OCI-LY7 (cell line): ENCODE results near the gene HIVEP3. TPM values are rescaled to one million over a fixed set of nuclear protein-coding genes. Genes with fewer than 3 reads are reported as not detected.

Experiments
- BruUV-seq: library from RNA; stranded (reverse); fragments of 400-500 nt; replicated peaks from 2 replicates; lab custom pipeline; 2021; lab: Mats Ljungman, UMichigan
- CTCF ChIA-PET: fragments of 300-600 bp; sonication (Branson Sonifier 250); formaldehyde crosslinking; loops from one replicate; lab custom pipeline; 2022; ENCODE audit warnings: antibody characterized with exemption; ENCODE audit not compliant: unreplicated experiment; lab: Charles Lee
- POLR2A ChIA-PET: fragments of 300-600 bp; sonication (Branson Sonifier 250); formaldehyde crosslinking; loops from one replicate; lab custom pipeline; 2022; ENCODE audit warnings: antibody characterized with exemption; lab: Charles Lee
- DNase-seq: peaks from one replicate; pipeline ENCODE4 v3.0.0-alpha.2; 2015; ENCODE audit warnings: low spot score
- H2AFZ ChIP-seq: fragments of 200-600 bp; sonication (generic), shearing (Covaris generic); 2 replicates; pipeline ENCODE4 v1.6.1; 2014; ENCODE audit warnings: mild to moderate bottlenecking, antibody characterized with exemption, low read length, moderate library complexity
- H3K27ac ChIP-seq: fragments of 200-600 bp; sonication (generic); 2 replicates; pipeline ENCODE4 v1.5.1; 2014; ENCODE audit warnings: mixed run types, low read depth, mild to moderate bottlenecking, moderate library complexity, low read length, inconsistent platforms; ENCODE audit not compliant: poor library complexity, severe bottlenecking
- H3K36me3 ChIP-seq: fragments of 200-600 bp; sonication (generic); 2 replicates; pipeline ENCODE4 v1.6.1; 2014; ENCODE audit warnings: mild to moderate bottlenecking, antibody characterized with exemption, low read length, moderate library complexity, mixed read lengths; ENCODE audit not compliant: insufficient read depth
- H3K4me1 ChIP-seq: fragments of 200-600 bp; sonication (generic); 2 replicates; pipeline ENCODE4 v1.5.1; 2014; ENCODE audit warnings: mild to moderate bottlenecking, low read length; ENCODE audit not compliant: insufficient read depth, poor library complexity, severe bottlenecking
- H3K4me2 ChIP-seq: fragments of 200-600 bp; sonication (generic); 2 replicates; pipeline ENCODE4 v1.6.1; 2014; ENCODE audit warnings: mild to moderate bottlenecking, low read length
- H3K4me3 ChIP-seq: fragments of 200-600 bp; sonication (generic); 2 replicates; pipeline ENCODE4 v1.5.1; 2014; ENCODE audit warnings: mild to moderate bottlenecking, low read depth, low read length; ENCODE audit not compliant: poor library complexity, severe bottlenecking
- H3K79me2 ChIP-seq: fragments of 200-600 bp; sonication (generic); 2 replicates; pipeline ENCODE4 v1.6.1; 2016; ENCODE audit warnings: low read depth, mild to moderate bottlenecking, low read length, moderate library complexity, mixed read lengths; ENCODE audit not compliant: insufficient read depth
- H3K9me2 ChIP-seq: fragments of 200-600 bp; sonication (generic); 2 replicates; pipeline ENCODE4 v1.6.1; 2016; ENCODE audit warnings: mild to moderate bottlenecking, low read length, mixed read lengths; ENCODE audit not compliant: insufficient read depth
- H3K9me3 ChIP-seq: fragments of 200-600 bp; sonication (generic); 2 replicates; pipeline ENCODE4 v1.6.1; 2014; ENCODE audit warnings: mild to moderate bottlenecking, mixed run types, low read length, mixed read lengths
- H4K20me1 ChIP-seq: fragments of 200-600 bp; sonication (generic); 2 replicates; pipeline ENCODE4 v1.6.1; 2014; ENCODE audit warnings: mild to moderate bottlenecking, antibody characterized with exemption, low read length, moderate library complexity, mixed read lengths; ENCODE audit not compliant: insufficient read depth
- CTCF ChIP-seq: fragments of 200-600 bp; sonication (generic); conservative IDR thresholded peaks from 2 replicates; pipeline ENCODE4 v1.5.1; 2014; ENCODE audit warnings: mild to moderate bottlenecking, antibody characterized with exemption, low read length, moderate library complexity, mixed read lengths
- EZH2phosphoT487 ChIP-seq: fragments of 200-600 bp; sonication (generic); IDR thresholded peaks from 2 replicates; pipeline ENCODE4 v1.6.1; 2018; ENCODE audit warnings: low read depth, borderline replicate concordance, mild to moderate bottlenecking, mixed run types, antibody characterized with exemption, low read length, moderate library complexity, mixed read lengths
- intact Hi-C: fragments of 100-400 bp; cut with micrococcal nuclease; formaldehyde crosslinking; loops from one replicate; pipeline ENCODE4 v1.10.0; 2022; ENCODE audit not compliant: unreplicated experiment
- total RNA-seq, 2 experiments: library from RNA; depleted of rRNA in 1 of 2; stranded (reverse); fragments of >200 nt in 1 of 2; shearing (Covaris generic) in 1 of 2; gene quantifications; 2 replicates each; pipeline ENCODE4 v1.2.3, GENCODE V29; 2014 to 2022

Gene HIVEP3
- total RNA-seq, 2 experiments from 2014 or later: 0.53 to 0.60 TPM

- Histone ChIP-seq H3K79me2 (no peaks in the 10 kb centered on the region), H3K4me2 (no peak overlapping the region), H2AFZ (no peak overlapping the region), H3K4me3 (no peak overlapping the region), H3K27ac (no peak overlapping the region), H3K9me2 (no peaks in the 10 kb centered on the region), H3K9me3 (no peaks in the 10 kb centered on the region), H4K20me1 (no peaks in the 10 kb centered on the region), H3K36me3 (no peaks in the 10 kb centered on the region), H3K4me1 (no peaks in the 10 kb centered on the region)
- ChIA-PET POLR2A (interaction anchor here (0.6 kb wide), 1 partner anchor 608 kb away, joined by 5 read pairs; no protein-coding TSS in a partner anchor), CTCF (no interaction called here)
- BruUV-seq: no TSS peak
- no peak for DNase-seq
- TF ChIP-seq CTCF: no peak
- TF ChIP-seq EZH2phosphoT487: no peak
- intact Hi-C loops: no loop called here
These were observed 370.8 kb downstream of the HIVEP3 start for GRCh38 chr1:41547781-41548560.

- Histone ChIP-seq H3K36me3 (no peaks in the 10 kb centered on the region), H3K9me2 (no peaks in the 10 kb centered on the region), H4K20me1 (no peaks in the 10 kb centered on the region), H3K4me1 (no peaks in the 10 kb centered on the region), H3K27ac (no peak overlapping the region), H3K4me3 (no peak overlapping the region), H2AFZ (no peak overlapping the region), H3K4me2 (no peak overlapping the region), H3K79me2 (no peaks in the 10 kb centered on the region), H3K9me3 (no peaks in the 10 kb centered on the region)
- BruUV-seq: no TSS peak
- TF ChIP-seq EZH2phosphoT487 (no peak), CTCF (no peak)
- intact Hi-C loops: no loop called here
- DNase-seq: no peak
- ChIA-PET POLR2A (no interaction called here), CTCF (interaction anchor here (0.6 kb wide), 1 partner anchor 1185 kb away, joined by 4 read pairs; no protein-coding TSS in a partner anchor)
These were observed 371.4 kb downstream of the HIVEP3 start for GRCh38 chr1:41547336-41547735.

- POLR2A ChIA-PET: no interaction called here
- no peak overlapping the region for H3K4me2 ChIP-seq
These were observed 371.9 kb downstream of the HIVEP3 start for GRCh38 chr1:41546833-41547135.

More at GRCh38 chr1:41546833-41547135, 371.9 kb downstream of the HIVEP3 start:
- Histone ChIP-seq H3K4me3 (no peak overlapping the region), H3K9me3 (no peaks in the 10 kb centered on the region), H2AFZ (no peak overlapping the region), H3K27ac (no peak overlapping the region), H4K20me1 (no peaks in the 10 kb centered on the region), H3K79me2 (no peaks in the 10 kb centered on the region), H3K4me1 (no peaks in the 10 kb centered on the region), H3K9me2 (no peaks in the 10 kb centered on the region), H3K36me3 (no peaks in the 10 kb centered on the region)
- DNase-seq: no peak
- no peak for TF ChIP-seq EZH2phosphoT487
- TF ChIP-seq CTCF: no peak
- intact Hi-C loops: no loop called here
- no TSS peak for BruUV-seq
- CTCF ChIA-PET: interaction anchor here (0.6 kb wide), 1 partner anchor 1185 kb away, joined by 4 read pairs; no protein-coding TSS in a partner anchor
